CD8-positive, alpha-beta memory T cell (primary cell): Measurements from ENCODE around the gene TMA7. TPM values are rescaled to one million over a fixed set of nuclear protein-coding genes. Genes with fewer than 3 reads are reported as not detected.
A peak's percentile ranks its signal among the peaks of the same experiment; 100 is the strongest.

Source experiments
- CTCF ChIA-PET: fragments of 350-600 bp; sonication (Branson Sonifier 250); formaldehyde crosslinking; loops from one replicate; lab custom pipeline; 2021; ENCODE audit warnings: antibody characterized with exemption; lab: Charles Lee
- POLR2A ChIA-PET: fragments of 350-600 bp; sonication (Branson Sonifier 250); formaldehyde crosslinking; loops from one replicate; lab custom pipeline; 2021; ENCODE audit warnings: antibody characterized with exemption; lab: Charles Lee
- DNase-seq, 5 donors: peaks; one replicate each; pipeline versions ENCODE4 v3.0.0 to v3.0.0-alpha.2; 2020 to 2022; ENCODE audit warnings: mixed read lengths in 1 of 5
- H3K27ac ChIP-seq: one replicate; pipeline ENCODE4 v1.7.0; 2013; ENCODE audit warnings: low read depth, mild to moderate bottlenecking, low read length, moderate library complexity
- H3K27me3 ChIP-seq: 2 replicates; pipeline ENCODE4 v1.7.0; 2013; ENCODE audit warnings: low read length, mild to moderate bottlenecking; ENCODE audit not compliant: insufficient read depth, poor library complexity, severe bottlenecking
- H3K36me3 ChIP-seq: 2 replicates; pipeline ENCODE4 v1.7.0; 2013; ENCODE audit warnings: mild to moderate bottlenecking, low read length, moderate library complexity; ENCODE audit not compliant: insufficient read depth
- H3K4me1 ChIP-seq: 2 replicates; pipeline ENCODE4 v1.7.0; 2013; ENCODE audit warnings: mild to moderate bottlenecking, low read length, moderate library complexity; ENCODE audit not compliant: insufficient read depth
- H3K4me3 ChIP-seq: 2 replicates; pipeline ENCODE4 v1.7.0; 2013; ENCODE audit warnings: mild to moderate bottlenecking, low read length
- H3K9me3 ChIP-seq: 2 replicates; pipeline ENCODE4 v1.7.0; 2013; ENCODE audit warnings: mild to moderate bottlenecking, low read length
- H3K27ac Mint-ChIP-seq, 8 donors: one replicate each; pipeline ENCODE4 v1.8.0; 2020 to 2021; ENCODE audit warnings: mixed read lengths in 8 of 8, mild to moderate bottlenecking in 6 of 8, inconsistent platforms in 3 of 8, moderate library complexity in 3 of 8
- H3K27me3 Mint-ChIP-seq, 2 donors: one replicate each; pipeline ENCODE4 v1.8.0; 2020 to 2021; ENCODE audit warnings: mixed read lengths in 2 of 2, mild to moderate bottlenecking in 1 of 2, moderate library complexity in 1 of 2
- H3K36me3 Mint-ChIP-seq, 3 donors: one replicate each; pipeline ENCODE4 v1.8.0; 2020 to 2021; ENCODE audit warnings: mixed read lengths in 3 of 3, inconsistent platforms in 1 of 3, mild to moderate bottlenecking in 1 of 3
- H3K4me1 Mint-ChIP-seq, 3 donors: one replicate each; pipeline ENCODE4 v1.8.0; 2020 to 2021; ENCODE audit warnings: mixed read lengths in 3 of 3, inconsistent platforms in 1 of 3, mild to moderate bottlenecking in 1 of 3
- H3K4me3 Mint-ChIP-seq, 7 donors: one replicate each; pipeline ENCODE4 v1.8.0; 2020 to 2021; ENCODE audit warnings: mixed read lengths in 7 of 7, mild to moderate bottlenecking in 6 of 7, moderate library complexity in 4 of 7, inconsistent platforms in 2 of 7
- H3K9me3 Mint-ChIP-seq, 5 donors: one replicate each; pipeline ENCODE4 v1.8.0; 2020 to 2022; ENCODE audit warnings: mixed read lengths in 5 of 5, mild to moderate bottlenecking in 3 of 5, moderate library complexity in 2 of 5, inconsistent platforms in 1 of 5
- polyA plus RNA-seq: library from polyadenylated mRNA; unstranded; fragments of 300-500 nt; fragmentation: Illumina TruSeq; gene quantifications from one replicate; pipeline ENCODE4 v1.2.3, GENCODE V29; 2021
- total RNA-seq, 2 experiments: library from RNA; stranded (reverse); gene quantifications; one replicate each; pipeline ENCODE4 v1.2.3, GENCODE V29; 2021

Gene TMA7
- total and polyA plus RNA-seq, 3 experiments from 2014 or later: 420 to 826 (median 494) TPM

- H3K9me3 ChIP-seq: no peaks in the 10 kb centered on the region
- no peak overlapping the region for H3K27ac ChIP-seq
- CTCF ChIA-PET: interaction anchor here (1.2 kb wide), 1 partner anchor 13 kb away, joined by 4 read pairs; no protein-coding TSS in a partner anchor
- Mint-ChIP-seq H3K4me3 (no peak overlapping the region), H3K4me1 (no peaks in the 10 kb centered on the region), H3K9me3 (no peaks in the 10 kb centered on the region), H3K27ac (no peak overlapping the region), H3K36me3 (no peaks in the 10 kb centered on the region), H3K27me3 (no peaks in the 10 kb centered on the region)
- POLR2A ChIA-PET: no interaction called here
- no peaks in the 10 kb centered on the region for H3K27me3 ChIP-seq
- no peaks in the 10 kb centered on the region for H3K4me1 ChIP-seq
- H3K4me3 ChIP-seq: no peak overlapping the region
- no peak for DNase-seq
- H3K36me3 ChIP-seq: no peaks in the 10 kb centered on the region
Measured at GRCh38 chr3:48420561-48420960, 19.5 kb upstream of the TMA7 start.

GRCh38 chr3:48422272-48422671 lies 17.8 kb upstream of the TMA7 start:
- Histone ChIP-seq H3K27ac (no peak overlapping the region), H3K9me3 (no peaks in the 10 kb centered on the region), H3K4me3 (no peak overlapping the region), H3K4me1 (no peaks in the 10 kb centered on the region), H3K27me3 (no peaks in the 10 kb centered on the region), H3K36me3 (no peaks in the 10 kb centered on the region)
- H3K9me3 Mint-ChIP-seq: no peaks in the 10 kb centered on the region
- ChIA-PET POLR2A (no interaction called here), CTCF (interaction anchor here (1.8 to 2.6 kb wide), 2 partner anchors 11 to 14 kb away, joined by 6 to 24 read pairs; no protein-coding TSS in a partner anchor)
- no peaks in the 10 kb centered on the region for H3K4me1 Mint-ChIP-seq
- peaks cover 0 to 1% of the 10 kb centered on the region in 2 donors for H3K27me3 Mint-ChIP-seq
- no peaks in the 10 kb centered on the region for H3K36me3 Mint-ChIP-seq
- no peak for DNase-seq
- H3K4me3 Mint-ChIP-seq: no peak overlapping the region
- no peak overlapping the region for H3K27ac Mint-ChIP-seq

GRCh38 chr3:48422681-48423080 lies 17.4 kb upstream of the TMA7 start:
- Histone ChIP-seq H3K4me1 (no peaks in the 10 kb centered on the region), H3K9me3 (no peaks in the 10 kb centered on the region), H3K27me3 (no peaks in the 10 kb centered on the region), H3K4me3 (no peak overlapping the region), H3K36me3 (no peaks in the 10 kb centered on the region), H3K27ac (no peak overlapping the region)
- Mint-ChIP-seq H3K27me3 (peaks cover 0 to 1% of the 10 kb centered on the region in 2 donors), H3K36me3 (no peaks in the 10 kb centered on the region), H3K4me1 (no peaks in the 10 kb centered on the region), H3K27ac (peak overlapping the region in 1 of 8 donors; percentile 95), H3K4me3 (no peak overlapping the region), H3K9me3 (no peaks in the 10 kb centered on the region)
- POLR2A ChIA-PET: no interaction called here
- DNase-seq: no peak
- CTCF ChIA-PET: interaction anchor here (1.0 to 2.6 kb wide), 3 partner anchors 10 to 22 kb away, joined by 5 to 24 read pairs (median 6); no protein-coding TSS in a partner anchor

GRCh38 chr3:48423241-48423882 lies 16.7 kb upstream of the TMA7 start:
- Mint-ChIP-seq H3K4me3 (no peak overlapping the region), H3K9me3 (no peaks in the 10 kb centered on the region), H3K36me3 (no peaks in the 10 kb centered on the region), H3K4me1 (no peaks in the 10 kb centered on the region), H3K27me3 (peaks cover 0 to 1% of the 10 kb centered on the region in 2 donors), H3K27ac (peak overlapping the region in 1 of 8 donors; percentile 95)
- H3K36me3 ChIP-seq: no peaks in the 10 kb centered on the region
- H3K4me3 ChIP-seq: no peak overlapping the region
- no peaks in the 10 kb centered on the region for H3K9me3 ChIP-seq
- CTCF ChIA-PET: interaction anchor here (1.0 to 2.6 kb wide), 3 partner anchors 10 to 23 kb away, joined by 5 to 24 read pairs (median 6); no protein-coding TSS in a partner anchor
- DNase-seq: no peak
- H3K27me3 ChIP-seq: no peaks in the 10 kb centered on the region
- POLR2A ChIA-PET: no interaction called here
- H3K4me1 ChIP-seq: no peaks in the 10 kb centered on the region
- H3K27ac ChIP-seq: no peak overlapping the region

- ChIA-PET POLR2A (no interaction called here), CTCF (interaction anchor here (2.6 kb wide), 1 partner anchor 12 kb away, joined by 24 read pairs; no protein-coding TSS in a partner anchor)
- Histone ChIP-seq H3K9me3 (no peaks in the 10 kb centered on the region), H3K36me3 (no peaks in the 10 kb centered on the region), H3K27me3 (no peaks in the 10 kb centered on the region), H3K27ac (no peak overlapping the region), H3K4me3 (no peak overlapping the region), H3K4me1 (no peaks in the 10 kb centered on the region)
- no peaks in the 10 kb centered on the region for H3K36me3 Mint-ChIP-seq
- H3K27me3 Mint-ChIP-seq: peaks cover 0 to 1% of the 10 kb centered on the region in 2 donors
- peak overlapping the region in 1 of 7 donors; percentile 30 for H3K4me3 Mint-ChIP-seq
- no peaks in the 10 kb centered on the region for H3K9me3 Mint-ChIP-seq
- no peak overlapping the region for H3K27ac Mint-ChIP-seq
- H3K4me1 Mint-ChIP-seq: no peaks in the 10 kb centered on the region
- DNase-seq: no peak
Measured at GRCh38 chr3:48423883-48424695, 16.0 kb upstream of the TMA7 start.

GRCh38 chr3:48425281-48425812 lies 14.7 kb upstream of the TMA7 start:
- Histone ChIP-seq H3K36me3 (no peaks in the 10 kb centered on the region), H3K4me1 (peaks cover 5% of the 10 kb centered on the region), H3K27me3 (no peaks in the 10 kb centered on the region), H3K27ac (no peak overlapping the region), H3K4me3 (no peak overlapping the region), H3K9me3 (no peaks in the 10 kb centered on the region)
- POLR2A ChIA-PET: no interaction called here
- Mint-ChIP-seq H3K4me3 (peak overlapping the region in 1 of 7 donors; percentile 61), H3K27ac (no peak overlapping the region), H3K36me3 (no peaks in the 10 kb centered on the region), H3K4me1 (peaks cover 0 to 6% (median 0%) of the 10 kb centered on the region in 3 donors), H3K27me3 (peaks cover 0 to 1% of the 10 kb centered on the region in 2 donors), H3K9me3 (no peaks in the 10 kb centered on the region)
- CTCF ChIA-PET: interaction anchor here (0.8 kb wide), 1 partner anchor 11 kb away, joined by 4 read pairs; no protein-coding TSS in a partner anchor
- no peak for DNase-seq

GRCh38 chr3:48426401-48426909 lies 13.6 kb upstream of the TMA7 start:
- no peaks in the 10 kb centered on the region for H3K9me3 Mint-ChIP-seq
- peaks cover 0 to 13% (median 2%) of the 10 kb centered on the region in 3 donors for H3K4me1 Mint-ChIP-seq
- no peak for DNase-seq
- ChIA-PET POLR2A (no interaction called here), CTCF (interaction anchor here (0.8 to 1.1 kb wide), 2 partner anchors 9 to 10 kb away, joined by 4 to 6 read pairs; no protein-coding TSS in a partner anchor)
- no peak overlapping the region for H3K4me3 Mint-ChIP-seq
- H3K27ac Mint-ChIP-seq: peak overlapping the region in 1 of 8 donors; percentile 43
- no peak overlapping the region for H3K27ac ChIP-seq
- H3K36me3 ChIP-seq: no peaks in the 10 kb centered on the region
- no peaks in the 10 kb centered on the region for H3K9me3 ChIP-seq
- no peak overlapping the region for H3K4me3 ChIP-seq
- peaks cover 0 to 1% of the 10 kb centered on the region in 2 donors for H3K27me3 Mint-ChIP-seq
- no peaks in the 10 kb centered on the region for H3K36me3 Mint-ChIP-seq
- no peaks in the 10 kb centered on the region for H3K27me3 ChIP-seq
- H3K4me1 ChIP-seq: peaks cover 8% of the 10 kb centered on the region
